HepG2 (cell line): ENCODE data around the gene ALMS1. TPM values are rescaled to one million over a fixed set of nuclear protein-coding genes. Genes with fewer than 3 reads are reported as not detected.

Experiments used
- KLF11 ChIP-seq: IDR thresholded peaks from 2 replicates; pipeline ENCODE4 v1.6.1; 2016; ENCODE audit warnings: missing compliant biosample characterization
- MIER2 ChIP-seq: IDR thresholded peaks from 2 replicates; pipeline ENCODE4 v1.6.1; 2016; ENCODE audit warnings: missing biosample characterization, missing genetic modification reagents
- NFIB ChIP-seq: sonication (generic); formaldehyde crosslinking; IDR thresholded peaks from 2 replicates; pipeline ENCODE4 v1.9.0; 2021; ENCODE audit warnings: missing genetic modification reagents, mild to moderate bottlenecking, borderline replicate concordance
- RAD51 ChIP-seq: fragments of 450-650 bp; IDR thresholded peaks from 2 replicates; pipeline ENCODE4 v1.6.1; 2016; ENCODE audit warnings: borderline replicate concordance
- SMAD3 ChIP-seq: sonication (generic); formaldehyde crosslinking; IDR thresholded peaks from 2 replicates; pipeline ENCODE4 v1.4.0; 2020; ENCODE audit warnings: missing genetic modification reagents
- SMYD3 ChIP-seq: sonication (generic); formaldehyde crosslinking; IDR thresholded peaks from 2 replicates; pipeline ENCODE4 v1.8.1; 2023; ENCODE audit warnings: mild to moderate bottlenecking, missing genetic modification reagents
- SOX6 ChIP-seq, 2 experiments: fragments of 450-650 bp in 1 of 2; sonication (generic) in 1 of 2; formaldehyde crosslinking in 1 of 2; IDR thresholded peaks; 2 replicates each; pipeline versions ENCODE4 v1.4.0 to v1.6.1; 2017 to 2020; ENCODE audit warnings: antibody characterized with exemption in 1 of 2, mild to moderate bottlenecking in 1 of 2, missing genetic modification reagents in 1 of 2
- SP5 ChIP-seq: IDR thresholded peaks from 2 replicates; pipeline ENCODE4 v1.6.1; 2016; ENCODE audit warnings: low read depth, borderline replicate concordance
- TRIM24 ChIP-seq: sonication (generic); formaldehyde crosslinking; IDR thresholded peaks from 2 replicates; pipeline ENCODE4 v1.8.0; 2022; ENCODE audit warnings: mild to moderate bottlenecking, missing genetic modification reagents
- ZNF263 ChIP-seq: sonication (generic); formaldehyde crosslinking; IDR thresholded peaks from 2 replicates; pipeline ENCODE4 v1.4.0; 2020; ENCODE audit warnings: missing genetic modification reagents
- ZNF768 ChIP-seq: sonication (generic); formaldehyde crosslinking; IDR thresholded peaks from 2 replicates; pipeline ENCODE4 v1.4.0; 2020; ENCODE audit warnings: missing genetic modification reagents
- ZNF878 ChIP-seq: sonication (generic); formaldehyde crosslinking; IDR thresholded peaks from 2 replicates; pipeline ENCODE4 v1.8.1; 2023; ENCODE audit warnings: mild to moderate bottlenecking, missing genetic modification reagents, moderate library complexity
- ZNF883 ChIP-seq: sonication (generic); formaldehyde crosslinking; IDR thresholded peaks from 2 replicates; pipeline ENCODE4 v1.5.1; 2020; ENCODE audit warnings: mild to moderate bottlenecking, missing genetic modification reagents; ENCODE audit errors: not compliant biosample characterization
- ZSCAN20 ChIP-seq: sonication (generic); formaldehyde crosslinking; IDR thresholded peaks from 2 replicates; pipeline ENCODE4 v1.4.0; 2020; ENCODE audit warnings: missing genetic modification reagents, mild to moderate bottlenecking, borderline replicate concordance
- polyA plus RNA-seq, 8 experiments: library from polyadenylated mRNA; depleted of rRNA in 3 of 8; stranded (reverse) in 7 of 8; unstranded in 1 of 8; fragments of >200 nt; fragmentation: Illumina TruSeq in 4 of 8; extraction: Trizol in 4 of 8; gene quantifications; 2 replicates each; pipeline versions ENCODE4 v1.2.1 to v1.2.3, GENCODE V29; 2011 to 2016; ENCODE audit warnings: low read depth in 4 of 8, missing spikeins in 1 of 8, mixed read lengths in 1 of 8; ENCODE audit not compliant: insufficient read depth in 1 of 8
- total RNA-seq, 5 experiments: library from RNA; depleted of rRNA; stranded (reverse); fragments of >200 nt; fragmentation: Illumina TruSeq; extraction: Trizol; gene quantifications; 2 replicates each; pipeline ENCODE4 v1.2.3, GENCODE V29; 2016; ENCODE audit warnings: low read depth in 1 of 5
- TF ChIP-seq, protein P1 (sequence below): sonication (generic); formaldehyde crosslinking; IDR thresholded peaks from 2 replicates; pipeline ENCODE4 v1.4.0; 2020; ENCODE audit warnings: mild to moderate bottlenecking, missing genetic modification reagents
- TF ChIP-seq, protein P2 (sequence below): sonication (generic); formaldehyde crosslinking; IDR thresholded peaks from 2 replicates; pipeline ENCODE4 v1.5.1; 2020; ENCODE audit warnings: mild to moderate bottlenecking, missing genetic modification reagents, borderline replicate concordance
- TF ChIP-seq, protein P3 (sequence below): sonication (generic); formaldehyde crosslinking; IDR thresholded peaks from 2 replicates; pipeline ENCODE4 v1.5.0; 2020; ENCODE audit warnings: missing genetic modification reagents

The ALMS1 gene
- total and polyA plus RNA-seq, 2 of the 13 experiments (the other 11 are each of a cell fraction or from before 2014, with no cell fraction given): 12.9 to 21.2 TPM

DNA sequence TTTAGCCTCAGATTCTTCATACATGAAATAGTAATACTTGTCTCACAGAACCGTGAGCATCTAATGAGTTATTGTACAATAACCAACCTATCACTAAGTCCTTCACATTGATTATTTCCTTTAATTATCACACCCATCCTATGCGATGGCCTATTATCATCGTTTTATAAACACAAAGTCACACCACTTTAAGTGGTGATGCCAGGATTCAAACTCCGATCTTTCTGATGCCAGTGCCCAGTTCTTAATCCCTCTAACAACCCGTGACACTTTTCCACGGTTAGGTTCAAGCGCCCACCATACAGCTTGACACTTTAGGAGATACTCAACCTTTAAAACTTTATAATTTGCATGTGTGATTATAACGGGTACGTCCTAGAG, 523 bp upstream of the ALMS1 start (continued):
- TF ChIP-seq ZNF883 (CRISPR knock-in tag): no peak
- TF ChIP-seq, protein P1, sequence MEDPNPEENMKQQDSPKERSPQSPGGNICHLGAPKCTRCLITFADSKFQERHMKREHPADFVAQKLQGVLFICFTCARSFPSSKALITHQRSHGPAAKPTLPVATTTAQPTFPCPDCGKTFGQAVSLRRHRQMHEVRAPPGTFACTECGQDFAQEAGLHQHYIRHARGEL: no peak
- 0 out of 2 replicates have a peak, but pooled peaks have one; percentile 9 for TF ChIP-seq ZNF878
- TF ChIP-seq SMYD3 (CRISPR knock-in tag): 0 out of 2 replicates have a peak, but pooled peaks have one; percentile 45
- 0 out of 2 replicates have a peak, but pooled peaks have one; percentile 19 for TF ChIP-seq SMAD3 (CRISPR knock-in tag)
- no peak for TF ChIP-seq RAD51
- no peak for TF ChIP-seq ZNF768 (CRISPR knock-in tag)
- TF ChIP-seq, protein P2, sequence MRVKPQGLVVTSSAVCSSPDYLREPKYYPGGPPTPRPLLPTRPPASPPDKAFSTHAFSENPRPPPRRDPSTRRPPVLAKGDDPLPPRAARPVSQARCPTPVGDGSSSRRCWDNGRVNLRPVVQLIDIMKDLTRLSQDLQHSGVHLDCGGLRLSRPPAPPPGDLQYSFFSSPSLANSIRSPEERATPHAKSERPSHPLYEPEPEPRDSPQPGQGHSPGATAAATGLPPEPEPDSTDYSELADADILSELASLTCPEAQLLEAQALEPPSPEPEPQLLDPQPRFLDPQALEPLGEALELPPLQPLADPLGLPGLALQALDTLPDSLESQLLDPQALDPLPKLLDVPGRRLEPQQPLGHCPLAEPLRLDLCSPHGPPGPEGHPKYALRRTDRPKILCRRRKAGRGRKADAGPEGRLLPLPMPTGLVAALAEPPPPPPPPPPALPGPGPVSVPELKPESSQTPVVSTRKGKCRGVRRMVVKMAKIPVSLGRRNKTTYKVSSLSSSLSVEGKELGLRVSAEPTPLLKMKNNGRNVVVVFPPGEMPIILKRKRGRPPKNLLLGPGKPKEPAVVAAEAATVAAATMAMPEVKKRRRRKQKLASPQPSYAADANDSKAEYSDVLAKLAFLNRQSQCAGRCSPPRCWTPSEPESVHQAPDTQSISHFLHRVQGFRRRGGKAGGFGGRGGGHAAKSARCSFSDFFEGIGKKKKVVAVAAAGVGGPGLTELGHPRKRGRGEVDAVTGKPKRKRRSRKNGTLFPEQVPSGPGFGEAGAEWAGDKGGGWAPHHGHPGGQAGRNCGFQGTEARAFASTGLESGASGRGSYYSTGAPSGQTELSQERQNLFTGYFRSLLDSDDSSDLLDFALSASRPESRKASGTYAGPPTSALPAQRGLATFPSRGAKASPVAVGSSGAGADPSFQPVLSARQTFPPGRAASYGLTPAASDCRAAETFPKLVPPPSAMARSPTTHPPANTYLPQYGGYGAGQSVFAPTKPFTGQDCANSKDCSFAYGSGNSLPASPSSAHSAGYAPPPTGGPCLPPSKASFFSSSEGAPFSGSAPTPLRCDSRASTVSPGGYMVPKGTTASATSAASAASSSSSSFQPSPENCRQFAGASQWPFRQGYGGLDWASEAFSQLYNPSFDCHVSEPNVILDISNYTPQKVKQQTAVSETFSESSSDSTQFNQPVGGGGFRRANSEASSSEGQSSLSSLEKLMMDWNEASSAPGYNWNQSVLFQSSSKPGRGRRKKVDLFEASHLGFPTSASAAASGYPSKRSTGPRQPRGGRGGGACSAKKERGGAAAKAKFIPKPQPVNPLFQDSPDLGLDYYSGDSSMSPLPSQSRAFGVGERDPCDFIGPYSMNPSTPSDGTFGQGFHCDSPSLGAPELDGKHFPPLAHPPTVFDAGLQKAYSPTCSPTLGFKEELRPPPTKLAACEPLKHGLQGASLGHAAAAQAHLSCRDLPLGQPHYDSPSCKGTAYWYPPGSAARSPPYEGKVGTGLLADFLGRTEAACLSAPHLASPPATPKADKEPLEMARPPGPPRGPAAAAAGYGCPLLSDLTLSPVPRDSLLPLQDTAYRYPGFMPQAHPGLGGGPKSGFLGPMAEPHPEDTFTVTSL (CRISPR knock-in tag): peak; percentile 76
- TF ChIP-seq, protein P3, sequence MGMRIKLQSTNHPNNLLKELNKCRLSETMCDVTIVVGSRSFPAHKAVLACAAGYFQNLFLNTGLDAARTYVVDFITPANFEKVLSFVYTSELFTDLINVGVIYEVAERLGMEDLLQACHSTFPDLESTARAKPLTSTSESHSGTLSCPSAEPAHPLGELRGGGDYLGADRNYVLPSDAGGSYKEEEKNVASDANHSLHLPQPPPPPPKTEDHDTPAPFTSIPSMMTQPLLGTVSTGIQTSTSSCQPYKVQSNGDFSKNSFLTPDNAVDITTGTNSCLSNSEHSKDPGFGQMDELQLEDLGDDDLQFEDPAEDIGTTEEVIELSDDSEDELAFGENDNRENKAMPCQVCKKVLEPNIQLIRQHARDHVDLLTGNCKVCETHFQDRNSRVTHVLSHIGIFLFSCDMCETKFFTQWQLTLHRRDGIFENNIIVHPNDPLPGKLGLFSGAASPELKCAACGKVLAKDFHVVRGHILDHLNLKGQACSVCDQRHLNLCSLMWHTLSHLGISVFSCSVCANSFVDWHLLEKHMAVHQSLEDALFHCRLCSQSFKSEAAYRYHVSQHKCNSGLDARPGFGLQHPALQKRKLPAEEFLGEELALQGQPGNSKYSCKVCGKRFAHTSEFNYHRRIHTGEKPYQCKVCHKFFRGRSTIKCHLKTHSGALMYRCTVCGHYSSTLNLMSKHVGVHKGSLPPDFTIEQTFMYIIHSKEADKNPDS (CRISPR knock-in tag): 0 out of 2 replicates have a peak, but pooled peaks have one; percentile 11
- no peak for TF ChIP-seq NFIB (CRISPR knock-in tag)
- no peak for TF ChIP-seq KLF11 (CRISPR knock-in tag)
- TF ChIP-seq SOX6 (IDR thresholded peaks at IDR 0.05): no peak
- no peak for TF ChIP-seq SOX6 (CRISPR knock-in tag; IDR thresholded peaks at IDR 0.05)
- TF ChIP-seq ZSCAN20 (CRISPR knock-in tag): no peak
- no peak for TF ChIP-seq SP5 (CRISPR knock-in tag)
- no peak for TF ChIP-seq MIER2 (CRISPR knock-in tag)
- no peak for TF ChIP-seq TRIM24 (CRISPR knock-in tag)
- no peak for TF ChIP-seq ZNF263 (CRISPR knock-in tag)
- TF ChIP-seq, all 625 proteins: peak for 7
